Esophagus muscularis mucosa (tissue), 3 donors: Measurements from ENCODE around the gene ZC3H7A.

Experiments
- CTCF ChIP-seq, 3 experiments: fragments of 200-600 bp in 2 of 3; fragments of 450-650 bp in 1 of 3; sonication (generic) in 2 of 3; IDR thresholded peaks; one replicate each; pipeline ENCODE4 v1.5.1; 2017 to 2019; ENCODE audit warnings: antibody characterized with exemption in 3 of 3, mild to moderate bottlenecking in 2 of 3, moderate library complexity in 1 of 3
- POLR2AphosphoS5 ChIP-seq, 2 donors: sonication (generic); formaldehyde crosslinking; IDR thresholded peaks; one replicate each; pipeline ENCODE4 v1.6.1; 2017; ENCODE audit warnings: antibody characterized with exemption in 2 of 2

- TF ChIP-seq CTCF (IDR thresholded peaks at IDR 0.05), result no peak
- TF ChIP-seq POLR2AphosphoS5 (IDR thresholded peaks at IDR 0.05), result no peak
These were observed 1.9 kb upstream of the ZC3H7A start for GRCh38 chr16:11799017-11799381.
